KMS-11 (cell line): ENCODE results near the gene LCP2.

ENCODE experiments used
- H2AFZ ChIP-seq: fragments of 200-600 bp; sonication (generic); 2 replicates; pipeline ENCODE4 v1.6.1; 2016; ENCODE audit warnings: antibody characterized with exemption, mixed run types, low read depth
- H3K27ac ChIP-seq: fragments of 200-600 bp; sonication (generic); 2 replicates; pipeline ENCODE4 v1.6.1; 2016; ENCODE audit warnings: mild to moderate bottlenecking, mixed run types
- H3K27me3 ChIP-seq: fragments of 200-600 bp; sonication (generic); 2 replicates; pipeline ENCODE4 v1.6.1; 2017; ENCODE audit warnings: mild to moderate bottlenecking, low read depth, mixed run types, moderate library complexity; ENCODE audit not compliant: insufficient read depth
- H3K36me3 ChIP-seq: fragments of 200-600 bp; sonication (generic); 2 replicates; pipeline ENCODE4 v1.6.1; 2017; ENCODE audit warnings: mild to moderate bottlenecking, mixed run types; ENCODE audit not compliant: insufficient read depth
- H3K4me1 ChIP-seq: fragments of 200-600 bp; sonication (generic); 2 replicates; pipeline ENCODE4 v1.6.1; 2016; ENCODE audit warnings: mild to moderate bottlenecking, low read depth, mixed run types; ENCODE audit not compliant: poor library complexity, severe bottlenecking
- H3K4me2 ChIP-seq: fragments of 200-600 bp; sonication (generic); 2 replicates; pipeline ENCODE4 v1.7.0; 2016; ENCODE audit warnings: mild to moderate bottlenecking, mixed run types
- H3K4me3 ChIP-seq: fragments of 200-600 bp; sonication (generic); IDR thresholded peaks from 2 replicates; pipeline ENCODE4 v1.6.1; 2017; ENCODE audit warnings: low read depth, low read length, mixed read lengths; ENCODE audit not compliant: insufficient read depth
- H3K79me2 ChIP-seq: fragments of 200-600 bp; sonication (generic); 2 replicates; pipeline ENCODE4 v1.6.1; 2016; ENCODE audit warnings: low read depth, mixed run types; ENCODE audit not compliant: insufficient read depth
- H3K9ac ChIP-seq: fragments of 200-600 bp; sonication (generic); 2 replicates; pipeline ENCODE4 v1.6.1; 2016; ENCODE audit warnings: mild to moderate bottlenecking, mixed run types
- H4K20me1 ChIP-seq: fragments of 200-600 bp; sonication (generic); 2 replicates; pipeline ENCODE4 v1.6.1; 2016; ENCODE audit warnings: mild to moderate bottlenecking, mixed run types; ENCODE audit not compliant: insufficient read depth
- CTCF ChIP-seq: fragments of 200-600 bp; sonication (generic); conservative IDR thresholded peaks from 2 replicates; pipeline ENCODE4 v1.6.1; 2017; ENCODE audit warnings: low read depth, mild to moderate bottlenecking, antibody characterized with exemption, low read length, moderate library complexity, mixed read lengths

The LCP2 gene

GRCh38 chr5:170333161-170333910 lies 35.8 kb upstream of the LCP2 start:
- Histone ChIP-seq H3K36me3 (no peaks in the 10 kb centered on the region), H3K4me1 (no peaks in the 10 kb centered on the region), H3K4me2 (no peak overlapping the region), H3K79me2 (no peaks in the 10 kb centered on the region), H3K4me3 (no peak overlapping the region), H4K20me1 (no peaks in the 10 kb centered on the region), H3K27me3 (no peaks in the 10 kb centered on the region), H3K27ac (no peak overlapping the region), H3K9ac (no peak overlapping the region), H2AFZ (no peak overlapping the region)
- TF ChIP-seq CTCF: no peak

GRCh38 chr5:170332058-170332457 lies 34.5 kb upstream of the LCP2 start:
- no peak overlapping the region for H2AFZ ChIP-seq
- H3K36me3 ChIP-seq: no peaks in the 10 kb centered on the region
- no peaks in the 10 kb centered on the region for H3K27me3 ChIP-seq
- no peaks in the 10 kb centered on the region for H3K79me2 ChIP-seq
- H3K4me1 ChIP-seq: no peaks in the 10 kb centered on the region
- no peak overlapping the region for H3K4me3 ChIP-seq
- no peak for TF ChIP-seq CTCF
- no peaks in the 10 kb centered on the region for H4K20me1 ChIP-seq
- no peak overlapping the region for H3K27ac ChIP-seq
- no peak overlapping the region for H3K9ac ChIP-seq
- H3K4me2 ChIP-seq: no peak overlapping the region

DNA sequence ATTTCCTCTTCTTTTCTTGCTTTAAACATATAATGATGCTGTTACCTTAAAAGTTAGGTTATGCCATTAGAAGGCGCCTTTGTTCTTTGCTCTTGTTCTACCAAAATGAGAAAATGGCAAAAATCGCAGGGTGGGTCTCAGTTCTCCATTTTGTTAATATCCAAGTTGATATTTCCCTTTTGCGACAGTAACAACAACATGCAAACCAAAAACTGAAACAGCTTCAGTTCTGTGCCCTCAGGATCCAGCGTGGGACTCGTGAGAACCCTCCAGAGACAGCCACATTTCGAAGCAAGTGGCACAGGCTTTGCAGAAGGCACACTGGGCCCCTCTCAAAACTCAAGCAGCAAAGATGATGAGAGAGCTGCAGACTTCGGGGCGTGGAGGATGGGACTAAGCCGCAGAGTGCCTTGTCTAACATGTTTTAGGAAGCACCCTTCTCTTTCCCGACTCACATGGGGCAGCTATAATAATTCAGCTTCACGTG lies 33.0 kb upstream of the LCP2 start:
- Histone ChIP-seq H3K9ac (no peak overlapping the region), H3K36me3 (no peaks in the 10 kb centered on the region), H3K27me3 (no peaks in the 10 kb centered on the region), H3K79me2 (no peaks in the 10 kb centered on the region), H2AFZ (no peak overlapping the region), H3K4me2 (no peak overlapping the region), H4K20me1 (no peaks in the 10 kb centered on the region), H3K4me1 (no peaks in the 10 kb centered on the region), H3K27ac (no peak overlapping the region), H3K4me3 (no peak overlapping the region)
- TF ChIP-seq CTCF: no peak

DNA sequence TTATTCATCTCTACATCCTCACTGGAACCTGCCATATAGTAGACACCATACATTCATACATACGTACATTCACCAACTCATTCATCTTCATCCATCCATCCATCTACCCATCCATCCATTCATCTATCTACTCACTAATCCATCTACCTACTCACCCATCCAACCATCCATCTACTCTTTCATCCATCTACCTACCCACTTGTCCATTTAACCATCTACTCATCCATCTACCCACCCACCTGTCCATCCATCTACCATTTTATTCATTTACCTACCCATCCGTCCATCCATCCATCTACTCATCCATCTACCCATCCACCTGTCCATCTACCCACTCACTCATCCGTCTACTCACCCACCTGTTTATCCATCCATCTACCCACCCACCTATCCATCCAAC lies 31.9 kb upstream of the LCP2 start:
- Histone ChIP-seq H3K4me3 (no peak overlapping the region), H3K79me2 (no peaks in the 10 kb centered on the region), H4K20me1 (no peaks in the 10 kb centered on the region), H3K27ac (no peak overlapping the region), H3K27me3 (no peaks in the 10 kb centered on the region), H3K9ac (no peak overlapping the region), H2AFZ (no peak overlapping the region), H3K4me1 (no peaks in the 10 kb centered on the region), H3K36me3 (no peaks in the 10 kb centered on the region), H3K4me2 (no peak overlapping the region)
- no peak for TF ChIP-seq CTCF
